GM23338 (cell line): ENCODE measurements around the gene BAAT. TPM values are rescaled to one million over a fixed set of nuclear protein-coding genes. Genes with fewer than 3 reads are reported as not detected.

Experiments
- ATAC-seq: fragments of 200-7000 bp; cut with Tn5 transposase; 3 replicates; pipeline ENCODE4 v1.9.1; 2020
- DNase-seq: peaks from one replicate; pipeline ENCODE4 v3.0.0-alpha.2; 2015; ENCODE audit warnings: low spot score
- H2AFZ ChIP-seq: fragments of 200-600 bp; sonication (generic); 2 replicates; pipeline ENCODE4 v1.8.0; 2016; ENCODE audit warnings: antibody characterized with exemption, mild to moderate bottlenecking, moderate library complexity
- H3F3A ChIP-seq: fragments of 200-600 bp; sonication (generic); replicated peaks from 2 replicates; pipeline ENCODE4 v1.8.0; 2017; ENCODE audit warnings: antibody characterized with exemption, mixed run types, low read depth
- H3K27ac ChIP-seq: fragments of 200-600 bp; sonication (generic); 2 replicates; pipeline ENCODE4 v1.6.1; 2016; ENCODE audit warnings: low read depth
- H3K27me3 ChIP-seq: fragments of 200-600 bp; sonication (generic); 2 replicates; pipeline ENCODE4 v1.8.0; 2016; ENCODE audit warnings: mild to moderate bottlenecking, mixed run types, moderate library complexity; ENCODE audit not compliant: insufficient read depth
- H3K36me3 ChIP-seq: fragments of 200-600 bp; sonication (generic); 2 replicates; pipeline ENCODE4 v1.8.0; 2016; ENCODE audit warnings: mild to moderate bottlenecking; ENCODE audit not compliant: insufficient read depth
- H3K4me1 ChIP-seq: fragments of 200-600 bp; sonication (generic); 2 replicates; pipeline ENCODE4 v1.8.0; 2016; ENCODE audit warnings: mild to moderate bottlenecking, moderate library complexity; ENCODE audit not compliant: insufficient read depth
- H3K4me2 ChIP-seq: fragments of 200-600 bp; sonication (generic); 2 replicates; pipeline ENCODE4 v1.7.1; 2017; ENCODE audit warnings: mixed run types
- H3K4me3 ChIP-seq: fragments of 200-600 bp; sonication (generic); 2 replicates; pipeline ENCODE4 v1.6.1; 2016; ENCODE audit warnings: mixed run types
- H3K79me2 ChIP-seq: fragments of 200-600 bp; sonication (generic); replicated peaks from 2 replicates; pipeline ENCODE4 v1.8.0; 2017; ENCODE audit warnings: mild to moderate bottlenecking; ENCODE audit not compliant: insufficient read depth
- H3K9me2 ChIP-seq: fragments of 200-600 bp; sonication (generic); 2 replicates; pipeline ENCODE4 v1.8.0; 2017; ENCODE audit not compliant: insufficient read depth
- H4K20me1 ChIP-seq: fragments of 200-600 bp; sonication (generic); replicated peaks from 2 replicates; pipeline ENCODE4 v1.8.0; 2017; ENCODE audit warnings: mild to moderate bottlenecking; ENCODE audit not compliant: insufficient read depth
- H3K27ac Mint-ChIP-seq: 2 replicates; pipeline ENCODE4 v1.8.0; 2020; ENCODE audit warnings: inconsistent platforms, mild to moderate bottlenecking, moderate library complexity, mixed read lengths
- H3K27me3 Mint-ChIP-seq: 3 replicates; pipeline ENCODE4 v1.8.0; 2022; ENCODE audit warnings: low read depth, mild to moderate bottlenecking, moderate library complexity, mixed read lengths, inconsistent platforms; ENCODE audit not compliant: insufficient read depth, poor library complexity
- H3K36me3 Mint-ChIP-seq: 3 replicates; pipeline ENCODE4 v1.8.0; 2021; ENCODE audit warnings: low read depth, mild to moderate bottlenecking, inconsistent platforms, moderate library complexity, mixed read lengths
- H3K4me1 Mint-ChIP-seq: 3 replicates; pipeline ENCODE4 v1.8.0; 2020; ENCODE audit warnings: mild to moderate bottlenecking, inconsistent platforms, mixed read lengths
- H3K4me3 Mint-ChIP-seq: 3 replicates; pipeline ENCODE4 v1.8.0; 2021; ENCODE audit warnings: moderate library complexity, mild to moderate bottlenecking, inconsistent platforms, mixed read lengths
- H3K9me3 Mint-ChIP-seq: 3 replicates; pipeline ENCODE4 v1.8.0; 2020; ENCODE audit warnings: moderate library complexity, mild to moderate bottlenecking, inconsistent platforms, mixed read lengths
- CREB1 ChIP-seq: fragments of 250-450 bp; sonication (Bioruptor Pico); IDR thresholded peaks from 2 replicates; pipeline ENCODE4 v1.5.0; 2020; ENCODE audit warnings: low read depth, mild to moderate bottlenecking, moderate library complexity
- ETS1 ChIP-seq: IDR thresholded peaks from 2 replicates; pipeline ENCODE4 v1.6.1; 2016; ENCODE audit warnings: antibody characterized with exemption
- EZH2 ChIP-seq: fragments of 200-600 bp; sonication (generic); IDR thresholded peaks from one replicate; pipeline ENCODE4 v1.8.0; 2017; ENCODE audit warnings: antibody characterized with exemption, mild to moderate bottlenecking, low read depth; ENCODE audit not compliant: unreplicated experiment
- JUNB ChIP-seq: IDR thresholded peaks from one replicate; pipeline ENCODE4 v1.6.1; 2016; ENCODE audit warnings: antibody characterized with exemption; ENCODE audit not compliant: unreplicated experiment
- NANOG ChIP-seq: IDR thresholded peaks from 2 replicates; pipeline ENCODE4 v1.6.1; 2016; ENCODE audit warnings: antibody characterized with exemption, borderline replicate concordance
- POLR2AphosphoS5 ChIP-seq: IDR thresholded peaks from 2 replicates; pipeline ENCODE4 v1.6.1; 2016; ENCODE audit warnings: antibody characterized with exemption, low read depth
- STAT1 ChIP-seq: IDR thresholded peaks from one replicate; pipeline ENCODE4 v1.6.1; 2016; ENCODE audit warnings: antibody characterized with exemption; ENCODE audit not compliant: unreplicated experiment
- ZNF114 ChIP-seq: fragments of 250-450 bp; sonication (Bioruptor Pico); IDR thresholded peaks from 2 replicates; pipeline ENCODE4 v1.5.0; 2020; ENCODE audit warnings: mild to moderate bottlenecking, moderate library complexity
- polyA plus RNA-seq: library from polyadenylated mRNA; unstranded; fragments of >200 nt; fragmentation: Nextera tagmentation; extraction: Ambion mirVana; gene quantifications from 2 replicates; pipeline ENCODE4 v1.2.1, GENCODE V29; 2016
- total RNA-seq: library from RNA; depleted of rRNA; stranded (reverse); fragments of >200 nt; shearing (Covaris generic); gene quantifications from 2 replicates; pipeline ENCODE4 v1.2.3, GENCODE V29; 2014
- TF ChIP-seq, protein P1 (sequence below), 2 experiments: fragments of 200-600 bp in 1 of 2; sonication (generic) in 1 of 2; conservative IDR thresholded peaks; 2 replicates each; pipeline versions ENCODE4 v1.5.1 to v1.6.1; 2016 to 2017; ENCODE audit warnings: antibody characterized with exemption in 2 of 2, low read depth in 2 of 2, mild to moderate bottlenecking in 2 of 2, moderate library complexity in 1 of 2
- TF ChIP-seq, protein P2 (sequence below): IDR thresholded peaks from one replicate; pipeline ENCODE4 v1.6.1; 2018; ENCODE audit warnings: antibody characterized with exemption; ENCODE audit not compliant: unreplicated experiment

The BAAT gene
- total and polyA plus RNA-seq, 2 experiments from 2014 or later: 0.08 to 0.14 TPM

GRCh38 chr9:101387871-101388506 lies 3.2 kb upstream of the BAAT start:
- peaks cover 18% of the 10 kb centered on the region; the same call in 2 of the 3 replicates for H3K4me1 Mint-ChIP-seq
- Histone ChIP-seq H3K27ac (peak overlapping the region; percentile 15; the same call in 1 of the 2 replicates), H3K27me3 (no peaks in the 10 kb centered on the region), H2AFZ (no peak overlapping the region), H3K4me1 (0 out of 2 replicates have a peak, but pooled peaks cover 5% of the 10 kb centered on the region), H3K79me2 (peaks cover 32% of the 10 kb centered on the region), H4K20me1 (peaks cover 21% of the 10 kb centered on the region), H3K4me2 (no peak overlapping the region), H3K36me3 (peaks cover 25% of the 10 kb centered on the region), H3K9me2 (no peaks in the 10 kb centered on the region), H3K4me3 (no peak overlapping the region), H3F3A (peaks cover 6% of the 10 kb centered on the region; the same call in 1 of the 2 replicates)
- no peak overlapping the region for H3K4me3 Mint-ChIP-seq
- peak overlapping the region; percentile 31 for H3K27ac Mint-ChIP-seq
- H3K36me3 Mint-ChIP-seq: peaks cover 72% of the 10 kb centered on the region
- peak; percentile 86 for DNase-seq
- H3K27me3 Mint-ChIP-seq: peaks cover 5% of the 10 kb centered on the region
- peak; percentile 96 for ATAC-seq
- TF ChIP-seq EZH2: no peak
- no peak for TF ChIP-seq JUNB
- no peak for TF ChIP-seq POLR2AphosphoS5
- no peak for TF ChIP-seq STAT1
- TF ChIP-seq, protein P1, sequence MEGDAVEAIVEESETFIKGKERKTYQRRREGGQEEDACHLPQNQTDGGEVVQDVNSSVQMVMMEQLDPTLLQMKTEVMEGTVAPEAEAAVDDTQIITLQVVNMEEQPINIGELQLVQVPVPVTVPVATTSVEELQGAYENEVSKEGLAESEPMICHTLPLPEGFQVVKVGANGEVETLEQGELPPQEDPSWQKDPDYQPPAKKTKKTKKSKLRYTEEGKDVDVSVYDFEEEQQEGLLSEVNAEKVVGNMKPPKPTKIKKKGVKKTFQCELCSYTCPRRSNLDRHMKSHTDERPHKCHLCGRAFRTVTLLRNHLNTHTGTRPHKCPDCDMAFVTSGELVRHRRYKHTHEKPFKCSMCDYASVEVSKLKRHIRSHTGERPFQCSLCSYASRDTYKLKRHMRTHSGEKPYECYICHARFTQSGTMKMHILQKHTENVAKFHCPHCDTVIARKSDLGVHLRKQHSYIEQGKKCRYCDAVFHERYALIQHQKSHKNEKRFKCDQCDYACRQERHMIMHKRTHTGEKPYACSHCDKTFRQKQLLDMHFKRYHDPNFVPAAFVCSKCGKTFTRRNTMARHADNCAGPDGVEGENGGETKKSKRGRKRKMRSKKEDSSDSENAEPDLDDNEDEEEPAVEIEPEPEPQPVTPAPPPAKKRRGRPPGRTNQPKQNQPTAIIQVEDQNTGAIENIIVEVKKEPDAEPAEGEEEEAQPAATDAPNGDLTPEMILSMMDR (conservative IDR thresholded peaks at IDR 0.05; ENCODE audit: low read depth in 2 of 2): peak; percentile 75 to 80
- H3K9me3 Mint-ChIP-seq: peaks cover 26% of the 10 kb centered on the region

- Histone ChIP-seq H3F3A (no peaks in the 10 kb centered on the region), H3K4me2 (peak overlapping the region; percentile 22; the same call in 1 of the 2 replicates), H2AFZ (no peak overlapping the region), H3K4me3 (no peak overlapping the region), H3K79me2 (0 out of 2 replicates have a peak, but pooled peaks cover 4% of the 10 kb centered on the region), H3K36me3 (peaks cover 11% of the 10 kb centered on the region; the same call in 1 of the 2 replicates), H3K27ac (no peak overlapping the region), H3K27me3 (no peaks in the 10 kb centered on the region), H3K4me1 (peaks cover 9% of the 10 kb centered on the region; the same call in 1 of the 2 replicates), H4K20me1 (no peaks in the 10 kb centered on the region), H3K9me2 (no peaks in the 10 kb centered on the region)
- peaks cover 5% of the 10 kb centered on the region for H3K27me3 Mint-ChIP-seq
- ATAC-seq (no peak), DNase-seq (no peak)
- H3K4me1 Mint-ChIP-seq: peaks cover 18% of the 10 kb centered on the region; the same call in 2 of the 3 replicates
- H3K9me3 Mint-ChIP-seq: peaks cover 26% of the 10 kb centered on the region
- H3K27ac Mint-ChIP-seq: no peak overlapping the region; the same call in 1 of the 2 replicates
- H3K4me3 Mint-ChIP-seq: no peak overlapping the region
- H3K36me3 Mint-ChIP-seq: peaks cover 37% of the 10 kb centered on the region
- TF ChIP-seq ETS1 (no peak), NANOG (no peak), EZH2 (no peak), CREB1 (CRISPR knock-in tag) (no peak), ZNF114 (no peak)
- TF ChIP-seq, protein P2, sequence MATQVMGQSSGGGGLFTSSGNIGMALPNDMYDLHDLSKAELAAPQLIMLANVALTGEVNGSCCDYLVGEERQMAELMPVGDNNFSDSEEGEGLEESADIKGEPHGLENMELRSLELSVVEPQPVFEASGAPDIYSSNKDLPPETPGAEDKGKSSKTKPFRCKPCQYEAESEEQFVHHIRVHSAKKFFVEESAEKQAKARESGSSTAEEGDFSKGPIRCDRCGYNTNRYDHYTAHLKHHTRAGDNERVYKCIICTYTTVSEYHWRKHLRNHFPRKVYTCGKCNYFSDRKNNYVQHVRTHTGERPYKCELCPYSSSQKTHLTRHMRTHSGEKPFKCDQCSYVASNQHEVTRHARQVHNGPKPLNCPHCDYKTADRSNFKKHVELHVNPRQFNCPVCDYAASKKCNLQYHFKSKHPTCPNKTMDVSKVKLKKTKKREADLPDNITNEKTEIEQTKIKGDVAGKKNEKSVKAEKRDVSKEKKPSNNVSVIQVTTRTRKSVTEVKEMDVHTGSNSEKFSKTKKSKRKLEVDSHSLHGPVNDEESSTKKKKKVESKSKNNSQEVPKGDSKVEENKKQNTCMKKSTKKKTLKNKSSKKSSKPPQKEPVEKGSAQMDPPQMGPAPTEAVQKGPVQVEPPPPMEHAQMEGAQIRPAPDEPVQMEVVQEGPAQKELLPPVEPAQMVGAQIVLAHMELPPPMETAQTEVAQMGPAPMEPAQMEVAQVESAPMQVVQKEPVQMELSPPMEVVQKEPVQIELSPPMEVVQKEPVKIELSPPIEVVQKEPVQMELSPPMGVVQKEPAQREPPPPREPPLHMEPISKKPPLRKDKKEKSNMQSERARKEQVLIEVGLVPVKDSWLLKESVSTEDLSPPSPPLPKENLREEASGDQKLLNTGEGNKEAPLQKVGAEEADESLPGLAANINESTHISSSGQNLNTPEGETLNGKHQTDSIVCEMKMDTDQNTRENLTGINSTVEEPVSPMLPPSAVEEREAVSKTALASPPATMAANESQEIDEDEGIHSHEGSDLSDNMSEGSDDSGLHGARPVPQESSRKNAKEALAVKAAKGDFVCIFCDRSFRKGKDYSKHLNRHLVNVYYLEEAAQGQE: no peak
- TF ChIP-seq, protein P1 (conservative IDR thresholded peaks at IDR 0.05; ENCODE audit: low read depth in 2 of 2): no peak
Measured at GRCh38 chr9:101383361-101383760, 1.4 kb downstream of the BAAT start.
